Activated T-helper 1 cell treated with anti-CD3 and anti-CD28 coated beads, Interleukin-12 subunit alpha, Interleukin-12 subunit beta, Interleukin-2, Interleukin-4 antibody, amounts not matched to agents 30 ng/mL and 10 ng/mL and 1 ng/mL, durations not matched to agents 14 hours and 24 hours and 36 hours (primary cell): Measurements from ENCODE around the gene GADD45GIP1. TPM values are rescaled to one million over a fixed set of nuclear protein-coding genes. Genes with fewer than 3 reads are reported as not detected.

Experiments used
- DNase-seq: peaks from one replicate; pipeline ENCODE4 v3.0.0; 2021; ENCODE audit warnings: low spot score
- H3K27ac Mint-ChIP-seq: one replicate; pipeline ENCODE4 v1.8.0; 2021; ENCODE audit warnings: mild to moderate bottlenecking, mixed read lengths
- H3K27me3 Mint-ChIP-seq: one replicate; pipeline ENCODE4 v1.8.0; 2022; ENCODE audit warnings: mild to moderate bottlenecking, moderate library complexity, mixed read lengths; ENCODE audit not compliant: insufficient read depth
- H3K36me3 Mint-ChIP-seq: one replicate; pipeline ENCODE4 v1.8.0; 2021; ENCODE audit warnings: low read depth, mixed read lengths
- H3K4me1 Mint-ChIP-seq: one replicate; pipeline ENCODE4 v1.8.0; 2021; ENCODE audit warnings: low read depth, mixed read lengths
- H3K4me3 Mint-ChIP-seq: one replicate; pipeline ENCODE4 v1.8.0; 2021; ENCODE audit warnings: mild to moderate bottlenecking, moderate library complexity, mixed read lengths
- H3K9me3 Mint-ChIP-seq: one replicate; pipeline ENCODE4 v1.8.0; 2021; ENCODE audit warnings: mixed read lengths
- intact Hi-C: fragments of 100-400 bp; cut with micrococcal nuclease; formaldehyde crosslinking; loops from one replicate; pipeline ENCODE4 v1.15.1; 2024
- total RNA-seq: library from RNA; stranded (reverse); gene quantifications from 2 replicates; pipeline ENCODE4 v1.2.3, GENCODE V29; 2022

GADD45GIP1 gene
- total RNA-seq, 1 donor from 2014 or later, result 32.1 TPM

- Mint-ChIP-seq H3K4me1 (peaks cover 7% of the 10 kb centered on the region), H3K4me3 (peak overlapping the region; percentile 57), H3K27ac (no peak overlapping the region), H3K27me3 (peaks cover 31% of the 10 kb centered on the region), H3K9me3 (no peaks in the 10 kb centered on the region), H3K36me3 (peaks cover 4% of the 10 kb centered on the region)
- intact Hi-C loops, result no loop called here
- no peak for DNase-seq
Observed at GRCh38 chr19:12995596-12996405, 38.8 kb upstream of the GADD45GIP1 start.

GRCh38 chr19:12994701-12995595, 37.9 kb upstream of the GADD45GIP1 start, which contains the start of gene NFIX:
Gene NFIX, plus strand, starts transcription at chr19:12995475. Its CDS starts 363 bp downstream, at chr19:12995838.
- intact Hi-C loops, result no loop called here
- peak within 1 kb of the TSS; percentile 20 for H3K27ac Mint-ChIP-seq
- H3K9me3 Mint-ChIP-seq, result no peaks in the 10 kb centered on the region
- peaks cover 7% of the 10 kb centered on the region for H3K4me1 Mint-ChIP-seq
- peaks cover 29% of the 10 kb centered on the region for H3K27me3 Mint-ChIP-seq
- H3K36me3 Mint-ChIP-seq, result peaks cover 4% of the 10 kb centered on the region
- peak; percentile 57 for DNase-seq
- peak within 1 kb of the TSS; percentile 93 for H3K4me3 Mint-ChIP-seq

DNA sequence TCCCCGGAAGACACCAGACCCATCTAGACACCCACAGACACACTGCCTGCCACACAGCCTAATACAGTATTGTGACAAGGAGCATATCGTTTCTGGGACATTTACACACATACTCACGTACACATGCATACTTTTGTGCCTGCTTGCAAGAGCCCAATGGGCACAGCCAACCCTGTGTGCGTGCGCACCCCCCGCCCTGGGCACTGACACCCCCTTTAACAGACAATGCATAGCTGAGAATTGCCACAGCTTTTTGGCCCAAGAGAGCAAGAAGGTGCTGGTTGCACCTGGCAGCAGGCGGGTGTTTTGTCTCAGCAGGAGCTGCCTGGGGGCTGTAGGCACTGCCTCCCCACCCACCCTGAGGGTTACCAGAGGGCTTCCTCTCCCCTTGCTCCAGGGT, 36.5 kb upstream of the GADD45GIP1 start:
- no peak overlapping the region for H3K27ac Mint-ChIP-seq
- no peaks in the 10 kb centered on the region for H3K9me3 Mint-ChIP-seq
- peak overlapping the region; percentile 73 for H3K4me3 Mint-ChIP-seq
- peaks cover 7% of the 10 kb centered on the region for H3K4me1 Mint-ChIP-seq
- no peak for DNase-seq
- peaks cover 4% of the 10 kb centered on the region for H3K36me3 Mint-ChIP-seq
- intact Hi-C loops, result no loop called here
- peaks cover 29% of the 10 kb centered on the region for H3K27me3 Mint-ChIP-seq

DNA sequence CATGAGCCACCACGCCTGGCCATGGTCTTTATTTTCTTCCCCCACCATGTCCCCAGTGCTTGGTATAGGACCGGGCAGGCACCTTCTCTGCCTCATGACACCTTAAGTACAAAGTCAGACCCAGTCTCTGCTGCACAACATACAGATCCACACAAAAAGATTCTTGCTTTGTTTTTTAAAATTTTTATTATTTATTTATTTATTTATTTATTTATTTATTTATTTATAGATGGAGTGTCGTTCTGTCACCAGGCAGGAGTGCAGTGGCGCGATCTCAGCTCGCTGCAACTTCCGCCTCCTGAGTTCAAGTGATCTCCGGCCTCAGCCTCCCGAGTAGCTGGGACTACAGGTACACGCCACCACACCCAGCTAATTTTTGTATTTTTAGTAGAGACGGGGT, 35.7 kb upstream of the GADD45GIP1 start:
- Mint-ChIP-seq H3K27me3 (peaks cover 29% of the 10 kb centered on the region), H3K4me3 (no peak overlapping the region), H3K36me3 (peaks cover 4% of the 10 kb centered on the region), H3K27ac (no peak overlapping the region), H3K4me1 (peaks cover 7% of the 10 kb centered on the region), H3K9me3 (no peaks in the 10 kb centered on the region)
- no peak for DNase-seq
- intact Hi-C loops, result no loop called here

DNA sequence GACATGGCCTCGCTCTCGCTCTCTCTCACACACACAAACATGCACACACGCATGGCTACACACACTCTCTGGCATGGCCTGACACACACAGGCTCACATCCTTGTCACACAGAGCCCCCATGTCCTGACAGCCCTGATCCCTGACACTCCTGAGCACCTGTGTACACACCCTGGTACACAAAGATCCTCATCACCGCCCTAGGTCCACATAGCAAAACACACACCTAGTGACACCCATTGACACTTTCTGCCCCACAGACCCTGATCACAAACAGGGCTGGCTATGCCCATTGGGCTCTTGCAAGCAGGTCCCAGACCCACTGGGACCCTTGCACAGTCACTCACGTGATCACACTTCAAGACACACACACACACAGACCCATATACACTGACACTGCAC, 34.3 kb upstream of the GADD45GIP1 start:
- Mint-ChIP-seq H3K27ac (no peak overlapping the region), H3K27me3 (peaks cover 24% of the 10 kb centered on the region)

GRCh38 chr19:12990853-12991252, 33.8 kb upstream of the GADD45GIP1 start:
- Mint-ChIP-seq H3K4me1 (peaks cover 7% of the 10 kb centered on the region), H3K36me3 (peaks cover 2% of the 10 kb centered on the region), H3K4me3 (no peak overlapping the region), H3K27me3 (peaks cover 22% of the 10 kb centered on the region), H3K9me3 (no peaks in the 10 kb centered on the region), H3K27ac (no peak overlapping the region)
- intact Hi-C loops, result no loop called here
- DNase-seq, result no peak

More for the DNA sequence above, 34.3 kb upstream of the GADD45GIP1 start:
- peaks cover 7% of the 10 kb centered on the region for H3K4me1 Mint-ChIP-seq
- peaks cover 4% of the 10 kb centered on the region for H3K36me3 Mint-ChIP-seq
- intact Hi-C loops, result no loop called here
- no peak for DNase-seq
- no peaks in the 10 kb centered on the region for H3K9me3 Mint-ChIP-seq
- H3K4me3 Mint-ChIP-seq, result no peak overlapping the region

DNA sequence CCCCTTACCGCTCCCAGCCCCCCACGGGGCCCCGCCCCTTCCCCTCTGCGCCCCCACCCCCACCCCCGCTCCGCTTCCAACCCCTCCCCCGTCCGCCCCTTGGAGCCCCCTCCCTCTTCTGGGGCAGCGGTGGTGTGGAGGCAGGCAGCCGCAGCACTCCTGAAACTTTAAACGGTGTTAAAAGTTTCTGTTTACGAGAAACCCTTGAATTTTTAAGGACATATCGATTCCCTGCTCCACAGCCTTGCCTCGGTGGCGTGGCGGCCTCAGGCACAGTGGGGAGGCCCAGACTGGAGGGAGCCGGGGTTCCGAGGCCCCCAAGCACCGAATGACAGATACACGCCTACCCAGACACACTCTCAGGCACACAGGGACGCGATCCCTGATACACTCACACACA, 33.4 kb upstream of the GADD45GIP1 start:
- peaks cover 2% of the 10 kb centered on the region for H3K36me3 Mint-ChIP-seq
- peaks cover 7% of the 10 kb centered on the region for H3K4me1 Mint-ChIP-seq
- intact Hi-C loops, result no loop called here
- no peak for DNase-seq
- H3K9me3 Mint-ChIP-seq, result no peaks in the 10 kb centered on the region
- H3K4me3 Mint-ChIP-seq, result no peak overlapping the region
- no peak overlapping the region for H3K27ac Mint-ChIP-seq
- peaks cover 23% of the 10 kb centered on the region for H3K27me3 Mint-ChIP-seq

- DNase-seq, result no peak
- H3K27me3 Mint-ChIP-seq, result peaks cover 9% of the 10 kb centered on the region
- H3K4me1 Mint-ChIP-seq, result no peaks in the 10 kb centered on the region
- no peak overlapping the region for H3K4me3 Mint-ChIP-seq
- no peak overlapping the region for H3K27ac Mint-ChIP-seq
- no peaks in the 10 kb centered on the region for H3K9me3 Mint-ChIP-seq
- intact Hi-C loops, result no loop called here
- no peaks in the 10 kb centered on the region for H3K36me3 Mint-ChIP-seq
Observed at GRCh38 chr19:12987781-12988180, 30.8 kb upstream of the GADD45GIP1 start.

- Mint-ChIP-seq H3K9me3 (no peaks in the 10 kb centered on the region), H3K27ac (no peak overlapping the region), H3K4me3 (no peak overlapping the region), H3K4me1 (no peaks in the 10 kb centered on the region), H3K27me3 (peaks cover 7% of the 10 kb centered on the region), H3K36me3 (no peaks in the 10 kb centered on the region)
- no peak for DNase-seq
- intact Hi-C loops, result no loop called here
Observed at GRCh38 chr19:12987190-12987589, 30.2 kb upstream of the GADD45GIP1 start.

DNA sequence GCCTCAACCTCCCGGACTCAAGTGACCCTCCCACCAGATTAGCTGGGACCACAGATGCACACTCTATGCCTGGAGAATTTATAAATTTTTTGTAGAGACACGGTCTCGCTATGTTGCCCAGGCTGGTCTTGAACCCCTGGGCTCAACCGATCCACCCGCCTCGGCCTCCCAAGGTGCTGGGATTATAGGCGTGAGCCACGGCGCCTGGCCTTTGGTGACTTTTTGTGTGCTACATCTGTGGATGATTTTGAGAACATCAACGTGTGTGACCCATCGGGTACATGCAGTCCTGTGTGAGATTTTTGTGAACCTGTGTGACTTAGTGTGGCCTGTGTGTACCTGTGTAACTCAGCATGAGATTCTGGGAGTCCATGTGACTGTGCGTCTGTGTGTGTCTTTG, 29.7 kb upstream of the GADD45GIP1 start:
- no peak for DNase-seq
- intact Hi-C loops, result no loop called here
- Mint-ChIP-seq H3K4me1 (no peaks in the 10 kb centered on the region), H3K27me3 (peaks cover 6% of the 10 kb centered on the region), H3K36me3 (no peaks in the 10 kb centered on the region), H3K27ac (no peak overlapping the region), H3K9me3 (no peaks in the 10 kb centered on the region), H3K4me3 (no peak overlapping the region)

- peaks cover 6% of the 10 kb centered on the region for H3K27me3 Mint-ChIP-seq
- no peak overlapping the region for H3K27ac Mint-ChIP-seq
- no peaks in the 10 kb centered on the region for H3K4me1 Mint-ChIP-seq
- intact Hi-C loops, result no loop called here
- H3K9me3 Mint-ChIP-seq, result no peaks in the 10 kb centered on the region
- DNase-seq, result no peak
- no peak overlapping the region for H3K4me3 Mint-ChIP-seq
- no peaks in the 10 kb centered on the region for H3K36me3 Mint-ChIP-seq
Observed at GRCh38 chr19:12985049-12985776, 28.2 kb upstream of the GADD45GIP1 start.

DNA sequence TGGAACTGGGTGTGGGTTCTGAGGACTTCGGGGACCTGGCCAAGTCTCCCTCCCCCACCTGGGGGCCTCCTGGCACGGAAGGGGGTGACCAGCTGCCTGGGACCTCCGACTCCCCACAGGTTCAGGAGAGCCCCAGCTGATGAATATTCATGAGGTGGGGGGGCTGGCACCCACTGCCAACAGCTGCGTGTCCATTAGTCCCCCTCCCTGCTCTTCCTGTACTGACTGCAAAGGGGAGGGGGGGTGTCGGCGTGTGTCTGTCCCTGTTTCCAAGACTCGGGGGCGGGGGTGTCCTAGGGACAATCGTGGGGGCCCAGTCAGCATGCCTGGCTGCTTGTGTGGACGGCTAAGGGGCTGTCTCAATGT, 27.6 kb upstream of the GADD45GIP1 start:
- no peaks in the 10 kb centered on the region for H3K9me3 Mint-ChIP-seq
- no peak overlapping the region for H3K4me3 Mint-ChIP-seq
- H3K27ac Mint-ChIP-seq, result no peak overlapping the region
- no peaks in the 10 kb centered on the region for H3K36me3 Mint-ChIP-seq
- no peaks in the 10 kb centered on the region for H3K4me1 Mint-ChIP-seq
- DNase-seq, result no peak
- H3K27me3 Mint-ChIP-seq, result peaks cover 6% of the 10 kb centered on the region
- intact Hi-C loops, result no loop called here
